ENCODE results near the gene MIEF1. TPM values are rescaled to one million over a fixed set of nuclear protein-coding genes. Genes with fewer than 3 reads are reported as not detected.

Gene MIEF1
- polyA plus RNA-seq, 1 of the 3 experiments (the other 2 are of a cell fraction) = 7.5 TPM

- no peak overlapping the region for H3K4me3 ChIP-seq (ENCODE audit: low read depth in 2 of 2, low read length in 1 of 2)
- no peaks in the 10 kb centered on the region for H3K79me2 ChIP-seq (ENCODE audit: insufficient read depth)
- TF ChIP-seq GATA2 (CRISPR knock-in tag; IDR thresholded peaks at IDR 0.05) (no peak), EP300 (IDR thresholded peaks at IDR 0.05; ENCODE audit: borderline replicate concordance in 1 of 2, low read depth in 1 of 2, low read length in 1 of 2) (no peak), ZBTB33 (IDR thresholded peaks at IDR 0.05; ENCODE audit: borderline replicate concordance, low read depth) (no peak), NFIC (IDR thresholded peaks at IDR 0.05; ENCODE audit: borderline replicate concordance) (no peak), IRF3 (IDR thresholded peaks at IDR 0.05; ENCODE audit: low read depth, low read length) (no peak), YY1 (IDR thresholded peaks at IDR 0.05; ENCODE audit: low read depth) (no peak), RXRA (IDR thresholded peaks at IDR 0.05; ENCODE audit: borderline replicate concordance, low read depth) (no peak), MEF2A (IDR thresholded peaks at IDR 0.05; ENCODE audit: borderline replicate concordance, low read depth) (no peak), CHD2 (IDR thresholded peaks at IDR 0.05; ENCODE audit: low read length, partially characterized antibody) (no peak), USF1 (IDR thresholded peaks at IDR 0.05; ENCODE audit: borderline replicate concordance, low read depth) (no peak), MAX (IDR thresholded peaks at IDR 0.05; ENCODE audit: low read depth) (no peak), FOSL2 (IDR thresholded peaks at IDR 0.05; ENCODE audit: borderline replicate concordance, low read depth) (no peak), TCF12 (IDR thresholded peaks at IDR 0.05) (no peak)
- H3K9me2 ChIP-seq = no peaks in the 10 kb centered on the region
- POLR2A ChIA-PET = interaction anchor here (0.6 kb wide), 1 partner anchor 63 kb away, joined by 8 read pairs; no protein-coding TSS in a partner anchor
- CTCF ChIA-PET = interaction anchor here (1.0 to 1.6 kb wide), 2 partner anchors 26 to 30 kb away, joined by 3 read pairs; no protein-coding TSS in a partner anchor
- no peak overlapping the region for H3K27ac ChIP-seq (ENCODE audit: low read depth in 2 of 2, low read length in 1 of 2)
- H3F3A ChIP-seq (replicated peaks; ENCODE audit: insufficient read depth) = no peaks in the 10 kb centered on the region
- WGBS (ENCODE audit: low lambda C conversion rate) = 68% methylated on average over 15 of the region's 17 CpGs
- no peaks in the 10 kb centered on the region for H3K36me3 ChIP-seq (replicated peaks in 1 of 2; ENCODE audit: control insufficient read depth in 1 of 2, insufficient read depth in 2 of 2, low read length in 1 of 2)
- H3K9me3 ChIP-seq = no peaks in the 10 kb centered on the region
- H3K4me2 ChIP-seq = no peak overlapping the region
- H3K9ac ChIP-seq = no peak overlapping the region
- no peaks in the 10 kb centered on the region for H3K27me3 ChIP-seq (ENCODE audit: insufficient read depth)
- H4K20me1 ChIP-seq (ENCODE audit: insufficient read depth) = no peaks in the 10 kb centered on the region
- H3K4me1 ChIP-seq (ENCODE audit: control insufficient read depth in 1 of 2, insufficient read depth in 2 of 2, low read depth in 1 of 2, low read length in 1 of 2) = peaks cover 8 to 44% of the 10 kb centered on the region in 2 experiments; a peak in 3 of 4 replicates
- H2AFZ ChIP-seq (ENCODE audit: low read depth) = no peak overlapping the region
- no peak for DNase-seq
Measured at GRCh38 chr22:39467390-39467895, 34.6 kb upstream of the MIEF1 start.
